Liver (tissue), 3 donors: ENCODE data around the gene URB1.

ENCODE experiments used
- ATF3 ChIP-seq: IDR thresholded peaks from 2 replicates; pipeline ENCODE4 v1.6.1; 2016; ENCODE audit warnings: antibody characterized with exemption
- CTCF ChIP-seq: fragments of 150-350 bp; IDR thresholded peaks from 2 replicates; pipeline ENCODE4 v1.5.1; 2017; ENCODE audit warnings: improper control_type of control experiment, low read depth, low read length; ENCODE audit not compliant: missing input control
- GABPA ChIP-seq, 2 donors: IDR thresholded peaks in 1 of 2; conservative IDR thresholded peaks in 1 of 2; 2 replicates each; pipeline ENCODE4 v1.6.1; 2016; ENCODE audit warnings: antibody characterized with exemption in 2 of 2, mild to moderate bottlenecking in 1 of 2, moderate library complexity in 1 of 2
- MAX ChIP-seq: IDR thresholded peaks from 2 replicates; pipeline ENCODE4 v1.6.1; 2016; ENCODE audit warnings: antibody characterized with exemption
- NR2F2 ChIP-seq: IDR thresholded peaks from 2 replicates; pipeline ENCODE4 v1.6.1; 2016; ENCODE audit warnings: antibody characterized with exemption
- RAD21 ChIP-seq, 2 donors: IDR thresholded peaks; 2 replicates each; pipeline ENCODE4 v1.6.1; 2016; ENCODE audit warnings: antibody characterized with exemption in 2 of 2, mild to moderate bottlenecking in 2 of 2
- REST ChIP-seq: IDR thresholded peaks from 2 replicates; pipeline ENCODE4 v1.6.1; 2016; ENCODE audit warnings: antibody characterized with exemption, mild to moderate bottlenecking
- SP1 ChIP-seq: IDR thresholded peaks from 2 replicates; pipeline ENCODE4 v1.6.1; 2018; ENCODE audit warnings: antibody characterized with exemption, mild to moderate bottlenecking
- TAF1 ChIP-seq: conservative IDR thresholded peaks from 2 replicates; pipeline ENCODE4 v1.6.1; 2016; ENCODE audit warnings: antibody characterized with exemption, mild to moderate bottlenecking
- YY1 ChIP-seq: IDR thresholded peaks from 2 replicates; pipeline ENCODE4 v1.6.1; 2016; ENCODE audit warnings: antibody characterized with exemption, mild to moderate bottlenecking
- ZBTB33 ChIP-seq: IDR thresholded peaks from 2 replicates; pipeline ENCODE4 v1.6.1; 2016; ENCODE audit warnings: antibody characterized with exemption
- donor health status: healthy.
- donor health status: healthy.

- TF ChIP-seq RAD21 (IDR thresholded peaks at IDR 0.05) = no peak
- no peak for TF ChIP-seq CTCF
- TF ChIP-seq REST = no peak
- no peak for TF ChIP-seq MAX
- TF ChIP-seq TAF1 = no peak
- TF ChIP-seq ATF3 = no peak
- TF ChIP-seq GABPA (IDR thresholded peaks at IDR 0.05 in 1 of 2, conservative IDR thresholded peaks at IDR 0.05 in 1 of 2) = no peak
- no peak for TF ChIP-seq NR2F2
- no peak for TF ChIP-seq ZBTB33
- no peak for TF ChIP-seq YY1
- no peak for TF ChIP-seq SP1
Measured at GRCh38 chr21:32392299-32392879, 423 bp downstream of the URB1 start.
